Mononuclear cell (primary cell): Measurements from ENCODE around the gene TSHB. TPM values are rescaled to one million over a fixed set of nuclear protein-coding genes. Genes with fewer than 3 reads are reported as not detected.

Source experiments
- H3K27me3 ChIP-seq: 2 replicates; pipeline ENCODE4 v1.6.0; 2011; ENCODE audit warnings: low read length, control low read depth; ENCODE audit not compliant: insufficient read depth
- H3K4me1 ChIP-seq: 2 replicates; pipeline ENCODE4 v1.5.1; 2011; ENCODE audit warnings: mild to moderate bottlenecking, low read length, control low read depth; ENCODE audit not compliant: insufficient read depth
- H3K4me3 ChIP-seq: 2 replicates; pipeline ENCODE4 v1.5.1; 2011; ENCODE audit warnings: mild to moderate bottlenecking, low read length, moderate library complexity
- H3K9me3 ChIP-seq: 2 replicates; pipeline ENCODE4 v1.5.1; 2011; ENCODE audit warnings: low read depth, mild to moderate bottlenecking, control low read depth, low read length
- total RNA-seq: library from RNA; depleted of rRNA; stranded (reverse); fragments of >200 nt; gene quantifications from one replicate; pipeline ENCODE4 v1.2.3, GENCODE V29; 2012

The TSHB gene
- total RNA-seq, 1 donor, result not detected

- H3K4me1 ChIP-seq, result peaks cover 3% of the 10 kb centered on the region
- no peaks in the 10 kb centered on the region for H3K27me3 ChIP-seq
- H3K4me3 ChIP-seq, result no peak overlapping the region
- H3K9me3 ChIP-seq, result no peaks in the 10 kb centered on the region
Observed at GRCh38 chr1:115068826-115069585, 39.4 kb downstream of the TSHB start.

DNA sequence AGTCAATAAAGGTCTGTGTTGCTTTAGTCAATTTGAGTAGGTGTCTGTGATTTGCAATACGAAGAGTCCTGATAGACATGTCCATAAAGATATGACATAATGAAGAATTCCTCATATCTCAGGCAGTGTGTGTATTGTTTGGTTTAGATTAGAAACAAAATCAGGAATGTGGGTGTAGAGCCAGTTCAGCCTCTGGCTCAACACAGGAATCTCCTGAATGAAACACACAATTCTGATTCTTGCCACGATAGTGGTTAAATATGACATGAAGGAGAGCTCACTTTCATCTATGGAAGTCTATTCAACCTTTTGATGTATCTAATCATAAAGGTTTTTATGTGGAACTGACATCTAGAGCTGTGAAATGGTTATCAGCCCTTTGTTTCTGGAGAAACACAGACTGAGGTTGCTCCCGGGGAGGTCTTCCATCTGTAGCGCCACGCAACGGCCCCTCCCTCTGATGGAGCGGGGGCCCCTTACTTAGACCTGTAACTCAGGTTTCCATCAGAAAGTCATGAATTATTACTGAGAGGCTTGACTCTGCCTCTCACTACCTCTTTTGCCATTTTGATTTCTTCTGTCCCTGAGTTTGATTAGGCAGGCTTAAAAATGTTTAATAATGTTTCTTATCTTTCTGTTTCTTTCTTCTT is 40.2 kb downstream of the TSHB start:
- no peak overlapping the region for H3K4me3 ChIP-seq
- H3K4me1 ChIP-seq, result no peaks in the 10 kb centered on the region
- no peaks in the 10 kb centered on the region for H3K27me3 ChIP-seq
- H3K9me3 ChIP-seq, result no peaks in the 10 kb centered on the region

DNA sequence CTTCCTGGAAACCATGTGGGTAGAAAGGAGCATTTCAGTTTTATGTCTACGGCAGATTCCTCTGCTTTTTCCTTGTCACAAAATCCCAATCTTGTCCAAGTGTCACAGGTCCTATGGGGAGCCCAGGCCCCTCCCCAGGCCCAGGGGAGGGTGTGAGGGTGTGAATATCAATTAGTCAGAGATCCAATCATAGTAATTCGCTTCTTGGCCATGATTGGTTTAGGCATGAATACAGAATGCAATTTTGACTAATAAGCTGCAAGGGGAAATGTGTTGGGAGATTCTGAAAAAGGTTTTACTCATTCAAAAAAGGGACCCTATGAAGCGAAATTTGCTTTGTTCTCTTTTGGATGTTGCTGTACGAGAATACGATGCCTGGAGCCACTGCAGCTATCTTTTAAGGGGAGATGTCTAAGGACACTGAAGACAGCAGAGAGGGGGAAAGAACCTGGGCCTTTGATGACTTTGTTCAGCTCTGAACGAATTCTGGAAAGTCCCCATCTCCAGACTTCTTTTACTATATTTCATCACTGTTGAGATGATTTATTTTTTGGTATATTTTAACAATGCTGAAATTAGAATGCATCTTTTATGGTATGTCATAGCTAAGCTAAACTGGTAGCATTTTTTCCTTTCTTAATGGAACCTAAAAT is 41.5 kb downstream of the TSHB start:
- H3K4me3 ChIP-seq, result no peak overlapping the region
- no peaks in the 10 kb centered on the region for H3K9me3 ChIP-seq
- peaks cover 10% of the 10 kb centered on the region for H3K4me1 ChIP-seq
- no peaks in the 10 kb centered on the region for H3K27me3 ChIP-seq

GRCh38 chr1:115073298-115074087 is 43.9 kb downstream of the TSHB start:
- no peaks in the 10 kb centered on the region for H3K9me3 ChIP-seq
- peaks cover 17% of the 10 kb centered on the region for H3K4me1 ChIP-seq
- no peak overlapping the region for H3K4me3 ChIP-seq
- no peaks in the 10 kb centered on the region for H3K27me3 ChIP-seq

GRCh38 chr1:115074839-115075534 is 45.4 kb downstream of the TSHB start:
- H3K9me3 ChIP-seq, result no peaks in the 10 kb centered on the region
- peaks cover 17% of the 10 kb centered on the region for H3K4me1 ChIP-seq
- no peaks in the 10 kb centered on the region for H3K27me3 ChIP-seq
- H3K4me3 ChIP-seq, result no peak overlapping the region

GRCh38 chr1:115076384-115076915 is 46.8 kb downstream of the TSHB start:
- H3K27me3 ChIP-seq, result no peaks in the 10 kb centered on the region
- H3K4me1 ChIP-seq, result peaks cover 17% of the 10 kb centered on the region
- no peak overlapping the region for H3K4me3 ChIP-seq
- no peaks in the 10 kb centered on the region for H3K9me3 ChIP-seq

DNA sequence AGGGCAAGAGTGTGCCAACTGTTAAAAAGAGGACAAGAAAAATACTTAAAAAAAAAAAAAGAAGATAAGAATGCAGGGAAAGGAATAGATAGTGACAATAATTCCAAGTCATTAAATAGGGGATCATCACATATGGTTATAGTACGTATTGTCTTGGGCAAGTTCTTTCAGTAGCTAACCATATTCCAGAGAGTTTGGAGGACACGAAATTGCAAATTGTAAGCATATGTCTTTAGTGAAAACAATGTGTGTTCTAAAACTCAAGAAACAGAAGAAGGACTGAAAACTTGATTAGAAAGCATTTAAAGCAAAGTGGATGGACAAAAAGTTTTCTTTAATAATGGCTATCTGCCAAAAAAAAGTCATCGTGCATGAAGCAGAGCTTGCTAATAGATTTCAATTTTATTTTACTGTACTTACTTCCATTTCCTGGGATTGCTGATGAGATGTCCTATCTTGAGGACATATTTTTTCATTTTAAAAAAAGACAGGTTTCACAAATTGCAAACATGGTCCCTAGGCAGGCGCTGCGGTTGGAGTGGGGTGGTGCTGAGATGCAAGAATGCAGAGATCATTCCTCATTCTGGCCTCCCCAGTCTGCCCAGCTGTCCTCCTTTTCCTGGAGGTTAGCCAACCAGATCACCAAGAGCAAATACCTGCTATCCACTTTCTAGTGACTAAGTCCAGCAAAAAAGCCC is 47.8 kb downstream of the TSHB start:
- Histone ChIP-seq H3K9me3 (no peaks in the 10 kb centered on the region), H3K4me3 (no peak overlapping the region), H3K27me3 (no peaks in the 10 kb centered on the region), H3K4me1 (peaks cover 17% of the 10 kb centered on the region)

DNA sequence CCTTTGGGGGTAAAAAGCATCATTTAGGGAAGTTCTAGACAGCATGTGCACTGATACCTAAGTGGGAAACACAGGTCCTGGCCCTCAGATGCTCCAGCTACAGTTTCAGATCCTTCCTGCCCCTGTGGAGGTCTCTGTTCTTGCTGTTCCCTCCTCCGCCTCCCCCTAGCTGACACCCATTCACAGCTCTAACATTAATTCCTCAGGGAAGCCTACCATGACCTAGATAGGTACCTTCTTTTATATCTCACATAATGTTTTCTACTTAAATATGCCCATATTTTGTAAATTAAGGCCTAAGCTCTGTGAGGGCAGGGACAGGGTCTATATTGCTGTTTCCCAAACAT is 48.3 kb downstream of the TSHB start:
- H3K27me3 ChIP-seq, result no peaks in the 10 kb centered on the region
- no peaks in the 10 kb centered on the region for H3K9me3 ChIP-seq
- H3K4me3 ChIP-seq, result no peak overlapping the region
- peaks cover 17% of the 10 kb centered on the region for H3K4me1 ChIP-seq

DNA sequence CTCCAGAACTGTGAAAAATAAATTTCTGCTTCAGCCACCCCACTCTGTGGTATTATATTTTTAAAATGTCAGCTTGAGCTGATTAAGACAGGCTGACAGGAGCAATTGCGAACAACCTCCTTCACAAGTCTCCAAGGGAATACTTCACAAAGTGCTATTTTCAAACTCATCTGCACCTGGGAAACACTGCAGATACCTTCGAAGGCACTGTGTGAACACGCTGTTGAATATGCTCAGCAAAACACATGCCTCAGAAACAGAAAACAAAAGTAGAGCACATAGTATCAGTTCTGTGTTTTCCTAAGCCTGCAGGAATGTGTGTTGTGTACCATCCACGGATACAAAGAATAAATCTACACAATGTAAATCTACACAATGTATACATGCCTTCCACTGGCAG is 49.1 kb downstream of the TSHB start:
- Histone ChIP-seq H3K27me3 (no peaks in the 10 kb centered on the region), H3K4me3 (no peak overlapping the region), H3K9me3 (no peaks in the 10 kb centered on the region), H3K4me1 (peaks cover 17% of the 10 kb centered on the region)

- H3K9me3 ChIP-seq, result no peaks in the 10 kb centered on the region
- H3K4me3 ChIP-seq, result no peak overlapping the region
- peaks cover 13% of the 10 kb centered on the region for H3K4me1 ChIP-seq
Observed at GRCh38 chr1:115082949-115083348, 53.3 kb downstream of the TSHB start.

More at GRCh38 chr1:115082949-115083348, 53.3 kb downstream of the TSHB start:
- H3K27me3 ChIP-seq, result no peaks in the 10 kb centered on the region

Other genes starting within 250 kb of the TSHB start
- gene SIKE1, start 249.1 kb upstream of the TSHB start, total RNA-seq, result 38.6 TPM
- not detected for gene SYCP1, start 175.0 kb upstream of the TSHB start, total RNA-seq
- 2.6 TPM for gene TSPAN2, start 59.7 kb downstream of the TSHB start, total RNA-seq